Measurements from ENCODE around the gene USP10. TPM values are rescaled to one million over a fixed set of nuclear protein-coding genes. Genes with fewer than 3 reads are reported as not detected.

Gene USP10
- total RNA-seq, 4 donors from 2014 or later = 63.0 to 98.4 (median 70.9) TPM

- peaks cover 70 to 75% of the 10 kb centered on the region in 2 donors for H3K36me3 ChIP-seq
These were observed 38.8 kb upstream of the USP10 start for GRCh38 chr16:84660973-84661372.

DNA sequence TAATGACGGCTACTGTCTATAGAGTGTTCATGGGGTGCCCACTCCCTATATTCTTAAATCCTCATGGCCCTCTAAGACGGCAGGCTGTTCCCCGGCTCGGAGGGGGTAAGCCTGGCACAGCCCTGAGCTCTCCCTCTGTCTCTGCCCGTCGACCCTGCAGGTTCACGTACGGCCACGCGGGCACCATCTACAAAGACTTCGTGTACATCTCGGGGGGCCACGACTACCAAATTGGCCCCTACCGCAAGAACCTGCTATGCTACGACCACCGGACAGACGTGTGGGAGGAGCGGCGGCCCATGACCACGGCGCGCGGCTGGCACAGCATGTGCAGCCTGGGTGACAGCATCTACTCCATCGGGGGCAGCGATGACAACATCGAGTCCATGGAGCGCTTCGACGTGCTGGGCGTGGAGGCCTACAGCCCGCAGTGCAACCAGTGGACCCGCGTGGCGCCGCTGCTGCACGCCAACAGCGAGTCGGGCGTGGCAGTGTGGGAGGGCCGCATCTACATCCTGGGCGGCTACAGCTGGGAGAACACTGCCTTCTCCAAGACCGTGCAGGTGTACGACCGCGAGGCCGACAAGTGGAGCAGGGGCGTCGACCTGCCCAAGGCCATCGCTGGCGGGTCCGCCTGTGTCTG is 38.3 kb upstream of the USP10 start:
- TF ChIP-seq CTCF (IDR thresholded peaks at IDR 0.05) (no peak), POLR2A (IDR thresholded peaks at IDR 0.05) (no peak)
- intact Hi-C loops (cut with DNase I) = no loop called here
- H3K4me1 ChIP-seq = no peaks in the 10 kb centered on the region
- H3K27me3 ChIP-seq = no peaks in the 10 kb centered on the region
- no peak for DNase-seq
- H3K9me3 ChIP-seq = no peaks in the 10 kb centered on the region
- no peak overlapping the region for H3K27ac ChIP-seq
- 95 to 96% methylated on average over 24 to 47 of the region's 51 CpGs for whole genome bisulfite sequencing, 2 donors
- peaks cover 70 to 75% of the 10 kb centered on the region in 2 donors for H3K36me3 ChIP-seq
- H3K4me3 ChIP-seq (replicated peaks in 1 of 3) = no peak overlapping the region

More at GRCh38 chr16:84660973-84661372, 38.8 kb upstream of the USP10 start:
- Histone ChIP-seq H3K9me3 (no peaks in the 10 kb centered on the region), H3K27me3 (no peaks in the 10 kb centered on the region), H3K4me3 (replicated peaks in 1 of 3) (no peak overlapping the region), H3K4me1 (no peaks in the 10 kb centered on the region), H3K27ac (no peak overlapping the region)
- intact Hi-C loops (cut with DNase I) = no loop called here
- no peak for DNase-seq
- WGBS, 2 donors = 81 to 90% methylated on average over 7 of the region's 7 CpGs
- TF ChIP-seq CTCF (IDR thresholded peaks at IDR 0.05) = no peak

DNA sequence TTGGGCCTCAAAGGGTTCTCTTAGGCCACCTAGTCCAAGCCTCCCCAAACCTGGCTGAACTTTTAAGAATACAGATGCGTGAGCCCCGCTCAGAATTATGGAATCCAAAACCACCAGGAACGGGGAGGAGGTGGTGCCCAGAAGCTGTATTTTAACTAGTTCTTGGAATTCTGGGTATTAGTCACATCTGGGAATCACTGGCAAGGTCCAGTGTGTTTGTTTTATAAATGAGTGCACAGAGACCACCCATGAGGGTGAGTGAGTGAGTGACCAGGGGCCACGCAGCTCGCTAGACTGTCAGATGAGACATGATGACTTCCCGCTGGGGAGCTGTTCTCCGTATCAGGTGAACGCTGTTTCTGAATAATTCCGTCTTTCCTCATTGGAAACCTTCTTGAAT is 37.3 kb upstream of the USP10 start:
- H3K36me3 ChIP-seq = peaks cover 61 to 66% of the 10 kb centered on the region in 2 donors
- intact Hi-C loops (cut with DNase I) = no loop called here
- H3K27me3 ChIP-seq = no peaks in the 10 kb centered on the region
- TF ChIP-seq POLR2A (IDR thresholded peaks at IDR 0.05) (no peak), CTCF (IDR thresholded peaks at IDR 0.05) (no peak)
- H3K4me3 ChIP-seq (replicated peaks in 1 of 3) = no peak overlapping the region
- H3K4me1 ChIP-seq = no peaks in the 10 kb centered on the region
- no peak overlapping the region for H3K27ac ChIP-seq
- DNase-seq = no peak
- WGBS, 2 donors = 96 to 99% methylated on average over 9 of the region's 9 CpGs
- H3K9me3 ChIP-seq = no peaks in the 10 kb centered on the region

DNA sequence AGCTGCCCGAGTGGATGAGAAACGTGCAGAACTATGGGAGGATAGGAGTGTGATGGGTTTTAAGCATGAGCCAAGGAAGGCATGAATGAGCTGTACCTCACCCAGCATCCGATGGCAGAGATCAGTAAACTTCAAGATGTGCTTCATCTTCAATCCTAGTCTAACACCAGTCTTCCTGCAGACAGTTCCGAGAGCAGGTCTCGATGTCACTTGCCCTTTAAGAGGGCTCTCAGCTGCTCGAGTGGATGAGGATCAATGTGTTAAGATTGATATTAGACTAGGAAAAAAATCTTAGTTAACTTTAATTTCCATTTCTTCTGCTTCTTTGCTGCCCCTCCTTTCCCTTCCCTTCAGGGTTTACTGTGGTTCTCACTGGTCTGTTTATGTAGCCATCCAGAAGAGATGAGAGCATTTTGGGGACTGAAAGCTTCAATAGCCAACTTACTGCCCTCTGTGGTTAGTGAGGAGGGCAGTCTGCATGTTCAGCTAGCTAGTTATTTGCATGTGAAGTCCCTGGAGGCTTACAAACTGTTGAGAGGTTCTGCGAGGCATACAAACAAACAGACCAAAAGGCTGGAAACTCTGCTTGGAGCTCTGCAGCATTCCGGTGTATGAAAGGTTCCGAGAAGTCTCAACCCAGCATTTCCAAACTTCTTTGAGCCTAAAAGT is 36.2 kb upstream of the USP10 start:
- no peaks in the 10 kb centered on the region for H3K9me3 ChIP-seq
- WGBS, 2 donors = 71 to 74% methylated on average over 9 of the region's 9 CpGs
- no peaks in the 10 kb centered on the region for H3K27me3 ChIP-seq
- intact Hi-C loops (cut with DNase I) = no loop called here
- no peak overlapping the region for H3K4me3 ChIP-seq (replicated peaks in 1 of 3)
- no peak for DNase-seq
- no peak for TF ChIP-seq CTCF (IDR thresholded peaks at IDR 0.05)
- peaks cover 51 to 55% of the 10 kb centered on the region in 2 donors for H3K36me3 ChIP-seq
- no peak overlapping the region for H3K27ac ChIP-seq
- no peaks in the 10 kb centered on the region for H3K4me1 ChIP-seq

GRCh38 chr16:84665359-84665758 is 34.4 kb upstream of the USP10 start:
- Histone ChIP-seq H3K36me3 (peaks cover 33 to 37% of the 10 kb centered on the region in 2 donors), H3K9me3 (no peaks in the 10 kb centered on the region), H3K27ac (no peak overlapping the region), H3K4me3 (replicated peaks in 1 of 3) (no peak overlapping the region), H3K4me1 (no peaks in the 10 kb centered on the region), H3K27me3 (no peaks in the 10 kb centered on the region)
- 87 to 88% methylated on average over 2 of the region's 2 CpGs for WGBS, 2 donors
- intact Hi-C loops (cut with DNase I) = no loop called here
- no peak for DNase-seq
- no peak for TF ChIP-seq CTCF (IDR thresholded peaks at IDR 0.05)
- TF ChIP-seq POLR2A (IDR thresholded peaks at IDR 0.05) = no peak
